Lower lobe of right lung (tissue), 2 donors: Measurements from ENCODE around the gene AEBP1. TPM values are rescaled to one million over a fixed set of nuclear protein-coding genes. Genes with fewer than 3 reads are reported as not detected.

Source experiments
- ATAC-seq, 2 donors: fragments of 200-7000 bp; cut with Tn5 transposase; one replicate each; pipeline ENCODE4 v1.9.1; 2020 to 2022; ENCODE audit warnings: mild to moderate bottlenecking in 2 of 2, moderate library complexity in 2 of 2
- DNase-seq: peaks from one replicate; pipeline ENCODE4 v3.0.0-alpha.2; 2020
- H3K27ac ChIP-seq: fragments of 200-600 bp; one replicate; pipeline ENCODE4 v1.8.0; 2022
- H3K27me3 ChIP-seq: fragments of 200-600 bp; one replicate; pipeline ENCODE4 v1.8.0; 2022; ENCODE audit warnings: low read depth
- H3K36me3 ChIP-seq: fragments of 200-600 bp; one replicate; pipeline ENCODE4 v1.8.0; 2022; ENCODE audit warnings: mild to moderate bottlenecking
- H3K4me1 ChIP-seq: fragments of 200-600 bp; one replicate; pipeline ENCODE4 v1.8.0; 2022
- H3K4me3 ChIP-seq: fragments of 200-600 bp; one replicate; pipeline ENCODE4 v1.8.0; 2022; ENCODE audit warnings: mild to moderate bottlenecking
- H3K9me3 ChIP-seq: fragments of 200-600 bp; one replicate; pipeline ENCODE4 v1.8.0; 2022
- CTCF ChIP-seq: fragments of 200-600 bp; IDR thresholded peaks from one replicate; pipeline ENCODE4 v1.8.0; 2022; ENCODE audit warnings: antibody characterized with exemption, mild to moderate bottlenecking
- intact Hi-C: fragments of 100-400 bp; cut with DNase I; formaldehyde crosslinking; loops from one replicate; pipeline ENCODE4 v1.11.0; 2022
- total RNA-seq: library from RNA; stranded (reverse); fragmentation: NEBNext Ultra II Directional; extraction: Animal tissue kit (Norgen Biotek cat#: 25700); gene quantifications from one replicate; pipeline ENCODE4 v1.2.1, GENCODE V29; 2021
- donor health status: DM: no; HTN: yes; CAD: no; lungs with severe emphysema.

The AEBP1 gene
- total RNA-seq, 1 donor from 2014 or later = 82.5 TPM

GRCh38 chr7:44109991-44110390, 5.8 kb downstream of the AEBP1 start:
- Histone ChIP-seq H3K4me3 (no peak overlapping the region), H3K27ac (no peak overlapping the region), H3K27me3 (peaks cover 5% of the 10 kb centered on the region), H3K36me3 (peaks cover 68% of the 10 kb centered on the region), H3K9me3 (no peaks in the 10 kb centered on the region), H3K4me1 (no peaks in the 10 kb centered on the region)
- ATAC-seq (no peak), DNase-seq (no peak)
- intact Hi-C loops = no loop called here
- TF ChIP-seq CTCF = no peak

- intact Hi-C loops = no loop called here
- no peak for ATAC-seq
- no peak overlapping the region for H3K27ac ChIP-seq
- TF ChIP-seq CTCF = no peak
- DNase-seq = no peak
- no peak overlapping the region for H3K4me3 ChIP-seq
- no peaks in the 10 kb centered on the region for H3K9me3 ChIP-seq
- H3K36me3 ChIP-seq = peaks cover 78% of the 10 kb centered on the region
- H3K27me3 ChIP-seq = no peaks in the 10 kb centered on the region
- H3K4me1 ChIP-seq = no peaks in the 10 kb centered on the region
These were observed 6.8 kb downstream of the AEBP1 start for GRCh38 chr7:44110719-44111635.

GRCh38 chr7:44111761-44112160, 7.6 kb downstream of the AEBP1 start:
- Histone ChIP-seq H3K4me1 (no peaks in the 10 kb centered on the region), H3K4me3 (no peak overlapping the region), H3K36me3 (peaks cover 85% of the 10 kb centered on the region), H3K27me3 (no peaks in the 10 kb centered on the region), H3K27ac (no peak overlapping the region), H3K9me3 (no peaks in the 10 kb centered on the region)
- ATAC-seq = no peak
- TF ChIP-seq CTCF = no peak
- intact Hi-C loops = no loop called here
- DNase-seq = no peak

- H3K4me3 ChIP-seq = no peak overlapping the region
- DNase-seq (no peak), ATAC-seq (no peak)
- TF ChIP-seq CTCF = no peak
- peaks cover 83% of the 10 kb centered on the region for H3K36me3 ChIP-seq
- intact Hi-C loops = no loop called here
- no peak overlapping the region for H3K27ac ChIP-seq
- no peaks in the 10 kb centered on the region for H3K4me1 ChIP-seq
- H3K9me3 ChIP-seq = no peaks in the 10 kb centered on the region
- H3K27me3 ChIP-seq = no peaks in the 10 kb centered on the region
These were observed 8.3 kb downstream of the AEBP1 start for GRCh38 chr7:44112231-44112996.

- H3K27me3 ChIP-seq = no peaks in the 10 kb centered on the region
- peaks cover 85% of the 10 kb centered on the region for H3K36me3 ChIP-seq
- TF ChIP-seq CTCF = no peak
- ATAC-seq = no peak
- DNase-seq = no peak
- H3K4me3 ChIP-seq = no peak overlapping the region
- no peak overlapping the region for H3K27ac ChIP-seq
- no peaks in the 10 kb centered on the region for H3K9me3 ChIP-seq
- intact Hi-C loops = no loop called here
- no peaks in the 10 kb centered on the region for H3K4me1 ChIP-seq
These were observed 9.0 kb downstream of the AEBP1 start for GRCh38 chr7:44112997-44113763.
